ENCODE data around the gene CAT. TPM values are rescaled to one million over a fixed set of nuclear protein-coding genes. Genes with fewer than 3 reads are reported as not detected.
A peak's percentile ranks its signal among the peaks of the same experiment; 100 is the strongest.
"Not testable (repeated sequence)": the region's sequence is repeated elsewhere in the genome, so short reads cannot be mapped to it uniquely, and the experiment has no call there.

CAT gene
- total and polyA plus RNA-seq, 12 donors, result 42.0 to 134 (median 79.6) TPM

- H3K4me1 ChIP-seq, result peaks cover 0 to 40% (median 4%) of the 10 kb centered on the region in 9 donors
- WGBS, 2 donors, result 87 to 89% methylated on average over 7 of the region's 7 CpGs
- ATAC-seq, result no peak
- peaks cover 0 to 7% (median 0%) of the 10 kb centered on the region in 7 donors for H3K27me3 ChIP-seq
- no peak for DNase-seq
- no peak for TF ChIP-seq CTCF (IDR thresholded peaks at IDR 0.05)
- H3K9me3 ChIP-seq, result no peaks in the 10 kb centered on the region
- H3K27ac ChIP-seq, result no peak overlapping the region
- no peak overlapping the region for H3K4me3 ChIP-seq
- intact Hi-C loops (cut with DNase I), result no loop called here
- H3K36me3 ChIP-seq, result no peaks in the 10 kb centered on the region
These were observed 15.4 kb upstream of the CAT start for GRCh38 chr11:34423300-34423699.

- not testable (repeated sequence) for H3K36me3 ChIP-seq, ATAC-seq, H3K27me3 ChIP-seq, H3K4me3 ChIP-seq, DNase-seq, H3K27ac ChIP-seq, H3K9me3 ChIP-seq
- H3K4me1 ChIP-seq, result peaks cover 0 to 36% (median 4%) of the 10 kb centered on the region in 9 donors
- 78 to 94% methylated on average over 2 of the region's 2 CpGs for WGBS, 2 donors
- intact Hi-C loops (cut with DNase I), result loop anchor here in 1 of 10 donors (2.0 kb wide), 1 partner anchor 40 kb away; no protein-coding TSS in a partner anchor
These were observed 13.9 kb upstream of the CAT start for GRCh38 chr11:34424826-34425225.

GRCh38 chr11:34425360-34425759 is 13.4 kb upstream of the CAT start:
- no peak overlapping the region for H3K4me3 ChIP-seq
- intact Hi-C loops (cut with DNase I), result loop anchor here in 1 of 10 donors (2.0 kb wide), 1 partner anchor 39 kb away; no protein-coding TSS in a partner anchor
- no peaks in the 10 kb centered on the region for H3K36me3 ChIP-seq
- H3K9me3 ChIP-seq, result no peaks in the 10 kb centered on the region
- ATAC-seq (no peak), DNase-seq (no peak)
- H3K27ac ChIP-seq, result no peak overlapping the region
- 89 to 97% methylated on average over 1 of the region's 1 CpG for WGBS, 2 donors
- peaks cover 0 to 40% (median 4%) of the 10 kb centered on the region in 9 donors for H3K4me1 ChIP-seq
- TF ChIP-seq CTCF (IDR thresholded peaks at IDR 0.05), result no peak
- H3K27me3 ChIP-seq, result peaks cover 0 to 7% (median 0%) of the 10 kb centered on the region in 7 donors

- peaks cover 0 to 43% (median 4%) of the 10 kb centered on the region in 9 donors for H3K4me1 ChIP-seq
- H3K27me3 ChIP-seq, result peaks cover 0 to 7% (median 0%) of the 10 kb centered on the region in 7 donors
- ATAC-seq (no peak), DNase-seq (no peak)
- no peaks in the 10 kb centered on the region for H3K9me3 ChIP-seq
- no peaks in the 10 kb centered on the region for H3K36me3 ChIP-seq
- intact Hi-C loops (cut with DNase I), result loop anchor here in 1 of 10 donors (2.0 kb wide), 1 partner anchor 39 kb away; no protein-coding TSS in a partner anchor
- no peak for TF ChIP-seq CTCF (IDR thresholded peaks at IDR 0.05)
- WGBS, 2 donors, result 47 to 98% methylated on average over 1 of the region's 1 CpG
- no peak overlapping the region for H3K27ac ChIP-seq
- no peak overlapping the region for H3K4me3 ChIP-seq
These were observed 12.9 kb upstream of the CAT start for GRCh38 chr11:34425867-34426266.

GRCh38 chr11:34426766-34427185 is 12.0 kb upstream of the CAT start:
- Histone ChIP-seq H3K27ac (no peak overlapping the region), H3K27me3 (peaks cover 0 to 7% (median 0%) of the 10 kb centered on the region in 7 donors), H3K9me3 (no peaks in the 10 kb centered on the region), H3K4me3 (no peak overlapping the region), H3K36me3 (no peaks in the 10 kb centered on the region), H3K4me1 (peaks cover 0 to 45% (median 4%) of the 10 kb centered on the region in 9 donors)
- DNase-seq, result no peak
- 54 to 55% methylated on average over 3 of the region's 3 CpGs for WGBS, 2 donors
- no peak for TF ChIP-seq CTCF (IDR thresholded peaks at IDR 0.05)
- peak in 7 of 8 donors; percentile 27 to 58 (median 53) for ATAC-seq
- intact Hi-C loops (cut with DNase I), result no loop called here

All from heart right ventricle (tissue), 16 donors.